ENCODE results near the gene MRI1. TPM values are rescaled to one million over a fixed set of nuclear protein-coding genes. Genes with fewer than 3 reads are reported as not detected.

Gene MRI1
- total RNA-seq, 6 experiments from 2014 or later = 14.5 to 30.5 (median 24.1) TPM

- 80% methylated on average over 1 of the region's 2 CpGs for WGBS (ENCODE audit: insufficient coverage, low coverage, low lambda C conversion rate, missing lambda C conversion rate)
- Histone ChIP-seq H3K27me3 (no peaks in the 10 kb centered on the region), H3K9me3 (no peaks in the 10 kb centered on the region), H3K27ac (no peak overlapping the region), H3K36me3 (no peaks in the 10 kb centered on the region), H3K4me3 (no peak overlapping the region), H3K4me1 (no peaks in the 10 kb centered on the region)
- no peak for ATAC-seq
- DNase-seq = no peak
- TF ChIP-seq CTCF (IDR thresholded peaks at IDR 0.05) (no peak), POLR2A (IDR thresholded peaks at IDR 0.05) (no peak)
- intact Hi-C loops (cut with DNase I) = no loop called here
Measured at GRCh38 chr19:13741893-13742292, 22.4 kb upstream of the MRI1 start.

GRCh38 chr19:13742756-13743155 lies 21.6 kb upstream of the MRI1 start:
- TF ChIP-seq POLR2A (IDR thresholded peaks at IDR 0.05) = no peak
- TF ChIP-seq CTCF (IDR thresholded peaks at IDR 0.05) = no peak
- DNase-seq = no peak
- Histone ChIP-seq H3K36me3 (no peaks in the 10 kb centered on the region), H3K27ac (no peak overlapping the region), H3K4me3 (no peak overlapping the region), H3K9me3 (no peaks in the 10 kb centered on the region), H3K4me1 (no peaks in the 10 kb centered on the region), H3K27me3 (no peaks in the 10 kb centered on the region)
- WGBS (ENCODE audit: insufficient coverage, low coverage, low lambda C conversion rate, missing lambda C conversion rate) = no CpG with 5 or more reads among the region's 1 CpG
- ATAC-seq = no peak
- intact Hi-C loops (cut with DNase I) = no loop called here

- Histone ChIP-seq H3K4me1 (peaks cover 0 to 10% (median 3%) of the 10 kb centered on the region in 4 donors), H3K27ac (no peak overlapping the region), H3K4me3 (no peak overlapping the region), H3K36me3 (no peaks in the 10 kb centered on the region), H3K27me3 (no peaks in the 10 kb centered on the region), H3K9me3 (no peaks in the 10 kb centered on the region)
- DNase-seq (no peak), ATAC-seq (no peak)
- TF ChIP-seq CTCF (IDR thresholded peaks at IDR 0.05) (no peak), POLR2A (IDR thresholded peaks at IDR 0.05) (no peak)
- intact Hi-C loops (cut with DNase I) = no loop called here
Measured at GRCh38 chr19:13744174-13744573, 20.1 kb upstream of the MRI1 start.

- Histone ChIP-seq H3K36me3 (peaks cover 0 to 6% (median 0%) of the 10 kb centered on the region in 4 donors), H3K27ac (peak overlapping the region in 1 of 3 donors; percentile 55), H3K4me1 (peaks cover 0 to 13% (median 3%) of the 10 kb centered on the region in 4 donors), H3K9me3 (no peaks in the 10 kb centered on the region), H3K4me3 (peak overlapping the region; percentile 79 to 95 (median 90)), H3K27me3 (no peaks in the 10 kb centered on the region)
- DNase-seq (no peak), ATAC-seq (no peak)
- WGBS (ENCODE audit: insufficient coverage, low coverage, low lambda C conversion rate, missing lambda C conversion rate) = 86% methylated on average over 8 of the region's 8 CpGs
- intact Hi-C loops (cut with DNase I) = no loop called here
- TF ChIP-seq POLR2A (IDR thresholded peaks at IDR 0.05) (no peak), CTCF (IDR thresholded peaks at IDR 0.05) (no peak)
Measured at GRCh38 chr19:13747098-13747453, 17.2 kb upstream of the MRI1 start.

All from right lobe of liver (tissue), 6 donors.